Fibroblast of pulmonary artery (primary cell): ENCODE results near the gene GREM1.

Experiments used
- DNase-seq: peaks from one replicate; pipeline ENCODE4 v3.0.0-alpha.2; 2010; ENCODE audit warnings: low read depth
- H3K4me3 ChIP-seq: replicated peaks from 2 replicates; pipeline ENCODE4 v1.5.1; 2011; ENCODE audit warnings: low read depth, mild to moderate bottlenecking, control low read depth, low read length, moderate library complexity
- CTCF ChIP-seq: IDR thresholded peaks from 2 replicates; pipeline ENCODE4 v1.5.1; 2011; ENCODE audit warnings: mild to moderate bottlenecking, control low read depth, low read length, inconsistent platforms; ENCODE audit errors: missing control alignments

The GREM1 gene

GRCh38 chr15:32705446-32705845 is 12.4 kb upstream of the GREM1 start:
- no peak for DNase-seq
- no peak for TF ChIP-seq CTCF
- H3K4me3 ChIP-seq = no peak overlapping the region

- no peak for TF ChIP-seq CTCF
- DNase-seq = no peak
- no peak overlapping the region for H3K4me3 ChIP-seq
Measured at GRCh38 chr15:32706704-32707103, 11.1 kb upstream of the GREM1 start.

- DNase-seq = no peak
- no peak overlapping the region for H3K4me3 ChIP-seq
- no peak for TF ChIP-seq CTCF
Measured at GRCh38 chr15:32707436-32707835, 10.4 kb upstream of the GREM1 start.

DNA sequence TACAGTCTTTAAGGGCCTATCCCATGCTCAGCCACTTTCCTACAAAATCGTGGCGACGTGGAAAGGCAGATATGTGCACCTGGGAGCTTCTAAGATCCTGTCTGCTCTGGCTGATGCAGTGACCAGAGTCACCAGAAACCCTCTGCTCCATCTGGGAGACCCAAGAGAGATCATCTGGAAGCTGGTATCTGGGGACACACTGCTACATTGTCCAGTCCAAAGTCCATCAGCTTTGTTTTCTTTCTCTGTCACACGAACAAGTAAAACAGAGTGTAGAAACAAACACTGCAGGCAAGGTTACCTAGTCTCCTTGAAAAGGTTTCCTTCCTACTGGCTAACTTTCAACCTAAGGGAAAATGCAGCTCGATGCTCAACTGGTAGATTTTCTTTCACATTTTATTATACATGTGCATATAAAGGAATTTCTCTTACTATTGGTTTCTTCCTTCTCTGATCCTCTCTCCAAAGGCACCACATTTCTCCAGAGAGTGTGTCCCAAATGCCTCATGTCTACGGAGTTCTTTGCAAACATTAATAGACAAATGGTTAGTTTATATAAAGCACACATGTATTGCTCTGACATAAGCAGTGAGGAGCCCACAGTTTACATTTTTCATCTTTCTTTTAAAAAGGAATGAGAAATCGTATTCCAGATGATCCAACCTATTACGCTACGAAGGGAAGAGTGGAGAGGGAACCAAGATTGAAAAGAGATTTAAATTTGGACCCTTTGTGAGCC is 8.3 kb upstream of the GREM1 start:
- no peak for DNase-seq
- TF ChIP-seq CTCF = no peak
- no peak overlapping the region for H3K4me3 ChIP-seq

DNA sequence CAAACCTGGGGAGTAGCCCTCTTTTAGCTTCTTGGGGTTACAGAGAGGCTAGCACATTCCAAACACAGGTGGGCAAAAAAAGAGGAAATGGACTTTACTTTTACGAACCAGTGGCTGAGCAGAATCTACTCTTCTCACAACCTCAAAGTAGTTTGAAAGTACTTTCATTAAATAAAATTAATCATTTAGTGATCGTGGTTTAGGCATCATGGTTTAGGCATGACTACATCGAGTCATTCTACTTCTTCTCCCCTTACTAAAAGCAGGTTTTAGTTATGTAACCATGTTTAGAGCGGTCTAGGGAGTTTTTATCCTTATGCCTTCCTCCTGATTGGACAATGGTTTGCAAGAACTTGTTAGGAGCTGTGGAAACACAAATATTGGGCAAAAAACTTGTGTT is 2.5 kb upstream of the GREM1 start:
- DNase-seq = no peak
- TF ChIP-seq CTCF = no peak
- H3K4me3 ChIP-seq = no peak overlapping the region

DNA sequence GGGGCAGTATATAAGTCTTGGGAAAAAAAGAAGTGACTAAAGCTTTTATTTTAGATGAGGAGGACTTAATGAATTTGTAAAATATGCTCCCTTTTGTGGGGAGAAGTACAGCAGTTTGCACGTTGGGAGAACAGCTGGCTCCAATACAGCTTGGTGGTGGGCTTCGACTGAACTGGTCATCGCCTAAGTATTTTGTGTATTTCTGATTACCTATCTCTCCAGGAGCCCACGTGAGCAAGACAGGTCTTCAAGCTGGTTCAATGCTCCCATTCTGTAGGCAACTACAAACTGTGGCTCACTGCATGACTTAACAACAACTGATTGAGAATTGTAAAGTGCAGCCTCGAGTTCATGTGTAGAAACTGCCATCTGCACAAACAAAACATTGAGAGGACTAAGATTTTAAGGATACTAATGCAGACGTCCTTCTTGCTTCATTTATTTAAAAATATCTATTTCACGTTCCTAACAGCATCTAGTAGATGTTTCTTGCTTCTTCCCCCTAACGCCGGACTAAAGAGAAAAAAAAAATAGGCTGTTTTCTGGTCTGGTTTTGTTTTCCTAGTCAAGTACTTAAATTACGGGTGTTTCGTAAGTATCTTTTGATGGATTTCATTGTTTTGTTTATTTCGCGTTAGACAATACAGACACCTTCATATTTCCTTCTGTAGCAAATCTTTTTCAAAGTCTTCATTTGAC is 1.4 kb upstream of the GREM1 start:
- no peak for TF ChIP-seq CTCF
- no peak overlapping the region for H3K4me3 ChIP-seq
- no peak for DNase-seq
